Measurements from ENCODE around the gene FCN1. TPM values are rescaled to one million over a fixed set of nuclear protein-coding genes. Genes with fewer than 3 reads are reported as not detected.

The FCN1 gene
- total and polyA plus RNA-seq, 2 of the 8 experiments (the other 6 are each of a cell fraction or from before 2014, with no cell fraction given): not detected

DNA sequence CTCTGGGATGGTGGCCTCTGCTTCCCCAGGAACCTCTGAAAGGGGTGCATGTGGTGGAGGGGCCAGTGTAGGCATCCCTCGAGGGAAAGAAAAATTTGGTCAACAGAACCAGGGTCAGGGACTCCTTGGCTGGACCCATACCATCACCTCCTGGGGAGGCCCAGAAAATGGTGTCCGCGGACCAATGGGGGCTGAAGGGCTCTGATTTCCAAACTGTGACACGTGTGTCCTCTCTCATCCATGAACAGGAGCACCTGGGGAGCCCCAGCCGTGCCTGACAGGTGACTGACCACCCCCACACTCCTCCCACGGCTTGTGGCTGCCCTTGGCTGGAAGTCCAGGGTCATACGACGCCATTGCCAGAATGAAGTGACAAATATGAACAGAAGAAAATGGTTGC lies 33.2 kb downstream of the FCN1 start:
- DNase-seq (ENCODE audit: low read depth in 1 of 2, low spot score in 2 of 2) (no peak), FAIRE-seq (no peak)
- ChIA-PET CTCF (ENCODE audit: partially characterized antibody) (no interaction called here), POLR2A (ENCODE audit: partially characterized antibody) (no interaction called here)
- Histone ChIP-seq H2AK5ac (ENCODE audit: low read depth, low read length) (no peak overlapping the region), H3K27ac (ENCODE audit: low read depth, low read length) (no peak overlapping the region), H3K18ac (ENCODE audit: extremely low read depth, low read length) (no peak overlapping the region), H4K91ac (replicated peaks; ENCODE audit: insufficient read length, low read length) (no peak overlapping the region), H2BK120ac (replicated peaks; ENCODE audit: low read depth, low read length) (no peak overlapping the region), H4K5ac (ENCODE audit: insufficient read length, low read depth, low read length) (no peak overlapping the region), H2BK15ac (ENCODE audit: low read length) (no peak overlapping the region), H3K4me2 (ENCODE audit: insufficient read depth in 1 of 2, low read depth in 2 of 2, low read length in 2 of 2) (no peak overlapping the region), H4K8ac (ENCODE audit: extremely low read depth, insufficient read depth, low read length) (peak overlapping the region; percentile 39; the same call in 1 of the 2 replicates), H3K23me2 (ENCODE audit: low read depth, low read length) (no peaks in the 10 kb centered on the region; the same call in 1 of the 2 replicates), H3K4me1 (replicated peaks in 1 of 4; ENCODE audit: control insufficient read depth in 3 of 4, insufficient read depth in 4 of 4, low read length in 3 of 4) (no peaks in the 10 kb centered on the region), H2BK12ac (ENCODE audit: low read depth, low read length) (no peak overlapping the region), H3K9ac (replicated peaks in 1 of 4; ENCODE audit: extremely low read depth in 1 of 4, low read depth in 3 of 4, low read length in 3 of 4) (no peak overlapping the region), H3K4ac (replicated peaks; ENCODE audit: insufficient read length, low read depth, low read length) (no peak overlapping the region), H3K79me1 (ENCODE audit: low read depth, low read length) (no peaks in the 10 kb centered on the region), H2BK20ac (ENCODE audit: low read length) (no peak overlapping the region), H3K36me3 (ENCODE audit: control insufficient read depth in 2 of 4, insufficient read depth in 4 of 4, low read length in 3 of 4) (no peaks in the 10 kb centered on the region), H3K56ac (replicated peaks; ENCODE audit: insufficient read length, low read depth, low read length) (no peak overlapping the region), H3K79me2 (ENCODE audit: control insufficient read depth in 1 of 2, insufficient read depth in 2 of 2, low read length in 2 of 2) (no peaks in the 10 kb centered on the region), H3K4me3 (ENCODE audit: extremely low read depth in 1 of 4, insufficient read depth in 2 of 4, low read depth in 3 of 4, low read length in 4 of 4) (no peak overlapping the region), H3K14ac (ENCODE audit: insufficient read length) (no peak overlapping the region), H3K27me3 (replicated peaks in 1 of 4; ENCODE audit: control insufficient read depth in 3 of 4, extremely low read depth in 1 of 4, insufficient read depth in 3 of 4, low read length in 3 of 4) (no peaks in the 10 kb centered on the region), H3K9me3 (ENCODE audit: insufficient read depth in 2 of 2, low read depth in 1 of 2, low read length in 1 of 2) (no peaks in the 10 kb centered on the region), H3K23ac (ENCODE audit: insufficient read length) (no peak overlapping the region), H2AFZ (ENCODE audit: low read length) (no peak overlapping the region), H2BK5ac (ENCODE audit: low read depth, low read length) (no peak overlapping the region), H4K20me1 (replicated peaks in 1 of 2; ENCODE audit: control insufficient read depth in 1 of 2, insufficient read depth in 2 of 2, low read length in 2 of 2) (no peaks in the 10 kb centered on the region)
- WGBS, 2 experiments (ENCODE audit: extremely low coverage in 1 of 2, insufficient coverage in 1 of 2, insufficient read length in 1 of 2, insufficient replicate concordance in 2 of 2, low coverage in 1 of 2, low lambda C conversion rate in 2 of 2, missing lambda C conversion rate in 1 of 2): 94% methylated on average over 8 of the region's 8 CpGs; no CpG with 5 or more reads in 1 of the 2 experiments
- no peak for TF ChIP-seq ASH2L (IDR thresholded peaks at IDR 0.05; ENCODE audit: low read length)
- TF ChIP-seq CBX5 (IDR thresholded peaks at IDR 0.05; ENCODE audit: low read depth, low read length): no peak
- TF ChIP-seq TAF7 (optimal IDR thresholded peaks at IDR 0.05; ENCODE audit: borderline replicate concordance, low read depth, low read length): no peak
- no peak for TF ChIP-seq NANOG (IDR thresholded peaks at IDR 0.05; ENCODE audit: insufficient read depth, low read depth, low read length, poor library complexity, severe bottlenecking)
- no peak for TF ChIP-seq HDAC6 (IDR thresholded peaks at IDR 0.05; ENCODE audit: low read depth, low read length)
- no peak for TF ChIP-seq BACH1 (IDR thresholded peaks at IDR 0.05; ENCODE audit: low read length)
- no peak for TF ChIP-seq SRF (IDR thresholded peaks at IDR 0.05; ENCODE audit: low read depth, low read length)
- TF ChIP-seq, protein P1, sequence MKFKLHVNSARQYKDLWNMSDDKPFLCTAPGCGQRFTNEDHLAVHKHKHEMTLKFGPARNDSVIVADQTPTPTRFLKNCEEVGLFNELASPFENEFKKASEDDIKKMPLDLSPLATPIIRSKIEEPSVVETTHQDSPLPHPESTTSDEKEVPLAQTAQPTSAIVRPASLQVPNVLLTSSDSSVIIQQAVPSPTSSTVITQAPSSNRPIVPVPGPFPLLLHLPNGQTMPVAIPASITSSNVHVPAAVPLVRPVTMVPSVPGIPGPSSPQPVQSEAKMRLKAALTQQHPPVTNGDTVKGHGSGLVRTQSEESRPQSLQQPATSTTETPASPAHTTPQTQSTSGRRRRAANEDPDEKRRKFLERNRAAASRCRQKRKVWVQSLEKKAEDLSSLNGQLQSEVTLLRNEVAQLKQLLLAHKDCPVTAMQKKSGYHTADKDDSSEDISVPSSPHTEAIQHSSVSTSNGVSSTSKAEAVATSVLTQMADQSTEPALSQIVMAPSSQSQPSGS (IDR thresholded peaks at IDR 0.05; ENCODE audit: low read length): no peak
- TF ChIP-seq RBBP5 (IDR thresholded peaks at IDR 0.05; ENCODE audit: borderline replicate concordance, low read depth, low read length): no peak
- TF ChIP-seq, protein P2, sequence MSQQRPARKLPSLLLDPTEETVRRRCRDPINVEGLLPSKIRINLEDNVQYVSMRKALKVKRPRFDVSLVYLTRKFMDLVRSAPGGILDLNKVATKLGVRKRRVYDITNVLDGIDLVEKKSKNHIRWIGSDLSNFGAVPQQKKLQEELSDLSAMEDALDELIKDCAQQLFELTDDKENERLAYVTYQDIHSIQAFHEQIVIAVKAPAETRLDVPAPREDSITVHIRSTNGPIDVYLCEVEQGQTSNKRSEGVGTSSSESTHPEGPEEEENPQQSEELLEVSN (IDR thresholded peaks at IDR 0.05): no peak
- no peak for TF ChIP-seq CEBPB (IDR thresholded peaks at IDR 0.05; ENCODE audit: low read depth, low read length)
- no peak for TF ChIP-seq JUN (IDR thresholded peaks at IDR 0.05; ENCODE audit: low read depth, low read length)

Measured in H1 (cell line).